Measurements from ENCODE around the gene SUV39H1. TPM values are rescaled to one million over a fixed set of nuclear protein-coding genes. Genes with fewer than 3 reads are reported as not detected.

The SUV39H1 gene
- total RNA-seq, 1 donor from 2014 or later: 2.2 TPM

- no peak overlapping the region for H3K4me3 ChIP-seq
Measured at GRCh38 chrX:48741834-48742233, 45.3 kb downstream of the SUV39H1 start.

GRCh38 chrX:48745222-48745621, 48.7 kb downstream of the SUV39H1 start:
- intact Hi-C loops (cut with DNase I): no loop called here
- TF ChIP-seq POLR2AphosphoS5 (IDR thresholded peaks at IDR 0.05; ENCODE audit: insufficient read depth in 1 of 2, low read depth in 1 of 2) (no peak), POLR2A (IDR thresholded peaks at IDR 0.05) (no peak)
- TF ChIP-seq, protein P1, sequence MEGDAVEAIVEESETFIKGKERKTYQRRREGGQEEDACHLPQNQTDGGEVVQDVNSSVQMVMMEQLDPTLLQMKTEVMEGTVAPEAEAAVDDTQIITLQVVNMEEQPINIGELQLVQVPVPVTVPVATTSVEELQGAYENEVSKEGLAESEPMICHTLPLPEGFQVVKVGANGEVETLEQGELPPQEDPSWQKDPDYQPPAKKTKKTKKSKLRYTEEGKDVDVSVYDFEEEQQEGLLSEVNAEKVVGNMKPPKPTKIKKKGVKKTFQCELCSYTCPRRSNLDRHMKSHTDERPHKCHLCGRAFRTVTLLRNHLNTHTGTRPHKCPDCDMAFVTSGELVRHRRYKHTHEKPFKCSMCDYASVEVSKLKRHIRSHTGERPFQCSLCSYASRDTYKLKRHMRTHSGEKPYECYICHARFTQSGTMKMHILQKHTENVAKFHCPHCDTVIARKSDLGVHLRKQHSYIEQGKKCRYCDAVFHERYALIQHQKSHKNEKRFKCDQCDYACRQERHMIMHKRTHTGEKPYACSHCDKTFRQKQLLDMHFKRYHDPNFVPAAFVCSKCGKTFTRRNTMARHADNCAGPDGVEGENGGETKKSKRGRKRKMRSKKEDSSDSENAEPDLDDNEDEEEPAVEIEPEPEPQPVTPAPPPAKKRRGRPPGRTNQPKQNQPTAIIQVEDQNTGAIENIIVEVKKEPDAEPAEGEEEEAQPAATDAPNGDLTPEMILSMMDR (IDR thresholded peaks at IDR 0.05): no peak
- no peak for DNase-seq (ENCODE audit: extremely low spot score in 2 of 2)
- Histone ChIP-seq H3K27me3 (no peaks in the 10 kb centered on the region), H3K36me3 (no peaks in the 10 kb centered on the region), H3K4me3 (no peak overlapping the region), H3K27ac (no peak overlapping the region), H3K4me1 (no peaks in the 10 kb centered on the region), H3K9me3 (no peaks in the 10 kb centered on the region)

More at GRCh38 chrX:48741834-48742233, 45.3 kb downstream of the SUV39H1 start:
- no peaks in the 10 kb centered on the region for H3K27me3 ChIP-seq
- no peaks in the 10 kb centered on the region for H3K9me3 ChIP-seq
- intact Hi-C loops (cut with DNase I): no loop called here
- no peaks in the 10 kb centered on the region for H3K4me1 ChIP-seq
- H3K27ac ChIP-seq: no peak overlapping the region
- TF ChIP-seq POLR2A (IDR thresholded peaks at IDR 0.05) (no peak), POLR2AphosphoS5 (IDR thresholded peaks at IDR 0.05; ENCODE audit: insufficient read depth in 1 of 2, low read depth in 1 of 2) (no peak)
- TF ChIP-seq, protein P1 (IDR thresholded peaks at IDR 0.05): no peak
- no peak for DNase-seq (ENCODE audit: extremely low spot score in 2 of 2)
- no peaks in the 10 kb centered on the region for H3K36me3 ChIP-seq

- Histone ChIP-seq H3K4me1 (no peaks in the 10 kb centered on the region), H3K36me3 (no peaks in the 10 kb centered on the region), H3K27me3 (no peaks in the 10 kb centered on the region), H3K9me3 (no peaks in the 10 kb centered on the region), H3K27ac (no peak overlapping the region), H3K4me3 (no peak overlapping the region)
- intact Hi-C loops (cut with DNase I): no loop called here
- DNase-seq (ENCODE audit: extremely low spot score in 2 of 2): no peak
- TF ChIP-seq POLR2AphosphoS5 (IDR thresholded peaks at IDR 0.05; ENCODE audit: insufficient read depth in 1 of 2, low read depth in 1 of 2) (no peak), POLR2A (IDR thresholded peaks at IDR 0.05) (no peak)
- TF ChIP-seq, protein P1 (IDR thresholded peaks at IDR 0.05): no peak
Measured at GRCh38 chrX:48747415-48748016, 51.0 kb downstream of the SUV39H1 start.

GRCh38 chrX:48749182-48749581, 52.6 kb downstream of the SUV39H1 start:
- Histone ChIP-seq H3K4me3 (no peak overlapping the region), H3K27me3 (no peaks in the 10 kb centered on the region), H3K36me3 (no peaks in the 10 kb centered on the region), H3K9me3 (no peaks in the 10 kb centered on the region), H3K27ac (no peak overlapping the region), H3K4me1 (no peaks in the 10 kb centered on the region)
- TF ChIP-seq POLR2AphosphoS5 (IDR thresholded peaks at IDR 0.05; ENCODE audit: insufficient read depth in 1 of 2, low read depth in 1 of 2) (no peak), POLR2A (IDR thresholded peaks at IDR 0.05) (no peak)
- TF ChIP-seq, protein P1 (IDR thresholded peaks at IDR 0.05): no peak
- DNase-seq (ENCODE audit: extremely low spot score in 2 of 2): no peak
- intact Hi-C loops (cut with DNase I): no loop called here

DNA sequence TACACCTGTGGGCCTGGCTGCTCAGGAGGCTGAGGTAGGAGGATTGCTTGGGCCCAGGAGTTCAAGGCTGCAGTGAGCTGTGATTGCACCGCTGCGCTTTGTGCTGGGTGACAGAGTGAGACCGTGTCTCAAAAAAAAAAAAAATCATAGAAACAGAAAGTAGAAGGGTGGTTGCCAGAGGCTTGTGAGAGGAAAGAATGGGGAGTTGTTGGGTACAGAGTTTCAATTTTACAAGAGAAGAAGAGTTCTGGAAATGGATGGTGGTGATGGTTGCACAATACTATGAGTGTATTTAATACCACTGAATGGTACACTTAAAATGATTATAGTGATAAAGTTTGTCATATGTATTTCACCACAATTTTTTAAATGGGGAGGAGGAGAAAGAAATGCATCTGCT, 54.8 kb downstream of the SUV39H1 start:
- H3K27me3 ChIP-seq: no peaks in the 10 kb centered on the region
- no peaks in the 10 kb centered on the region for H3K36me3 ChIP-seq
- no peak overlapping the region for H3K4me3 ChIP-seq
- no peak for DNase-seq (ENCODE audit: extremely low spot score in 2 of 2)
- no peak overlapping the region for H3K27ac ChIP-seq
- no peaks in the 10 kb centered on the region for H3K9me3 ChIP-seq
- TF ChIP-seq, protein P1 (IDR thresholded peaks at IDR 0.05): no peak
- TF ChIP-seq POLR2A (IDR thresholded peaks at IDR 0.05) (no peak), POLR2AphosphoS5 (IDR thresholded peaks at IDR 0.05; ENCODE audit: insufficient read depth in 1 of 2, low read depth in 1 of 2) (no peak)
- intact Hi-C loops (cut with DNase I): no loop called here
- no peaks in the 10 kb centered on the region for H3K4me1 ChIP-seq
